ENCODE measurements around the gene GREM2.
A peak's percentile ranks its signal among the peaks of the same experiment; 100 is the strongest.

The GREM2 gene

GRCh38 chr1:240499012-240499411, 112.9 kb downstream of the GREM2 start:
- DNase-seq = no peak
- no peak for ATAC-seq

GRCh38 chr1:240498335-240498734, 113.6 kb downstream of the GREM2 start:
- ATAC-seq (no peak), DNase-seq (no peak)

- DNase-seq (no peak), ATAC-seq (no peak)
Observed at GRCh38 chr1:240497908-240498307, 114.0 kb downstream of the GREM2 start.

GRCh38 chr1:240496941-240497340, 115.0 kb downstream of the GREM2 start:
- no peak for DNase-seq
- ATAC-seq = no peak

- ATAC-seq = no peak
- no peak for DNase-seq
Observed at GRCh38 chr1:240496356-240496755, 115.6 kb downstream of the GREM2 start.

GRCh38 chr1:240495601-240496000, 116.4 kb downstream of the GREM2 start:
- ATAC-seq (no peak), DNase-seq (no peak)

GRCh38 chr1:240492832-240493440, 119.0 kb downstream of the GREM2 start:
- DNase-seq = no peak
- peak; percentile 40 for ATAC-seq

- ATAC-seq = no peak
Observed at GRCh38 chr1:240491796-240492195, 120.2 kb downstream of the GREM2 start.

GRCh38 chr1:240491156-240491555, 120.8 kb downstream of the GREM2 start:
- ATAC-seq = no peak
- DNase-seq = no peak

More at GRCh38 chr1:240491796-240492195, 120.2 kb downstream of the GREM2 start:
- no peak for DNase-seq

GRCh38 chr1:240487493-240487892, 124.5 kb downstream of the GREM2 start:
- ATAC-seq (no peak), DNase-seq (no peak)

GRCh38 chr1:240486611-240487010, 125.3 kb downstream of the GREM2 start:
- no peak for ATAC-seq
- DNase-seq = no peak

- DNase-seq = no peak
- no peak for ATAC-seq
Observed at GRCh38 chr1:240484804-240485443, 127.0 kb downstream of the GREM2 start.

GRCh38 chr1:240478536-240478935, 133.4 kb downstream of the GREM2 start:
- ATAC-seq = no peak

GRCh38 chr1:240475832-240476231, 136.1 kb downstream of the GREM2 start:
- DNase-seq (no peak), ATAC-seq (no peak)

More at GRCh38 chr1:240478536-240478935, 133.4 kb downstream of the GREM2 start:
- no peak for DNase-seq

- ATAC-seq = no peak
Observed at GRCh38 chr1:240474133-240474614, 137.8 kb downstream of the GREM2 start.

GRCh38 chr1:240468656-240469055, 143.3 kb downstream of the GREM2 start:
- ATAC-seq = no peak
- DNase-seq = no peak

More at GRCh38 chr1:240474133-240474614, 137.8 kb downstream of the GREM2 start:
- no peak for DNase-seq

- no peak for DNase-seq
- no peak for ATAC-seq
Observed at GRCh38 chr1:240467895-240468294, 144.1 kb downstream of the GREM2 start.

- DNase-seq (no peak), ATAC-seq (no peak)
Observed at GRCh38 chr1:240466509-240466908, 145.4 kb downstream of the GREM2 start.

GRCh38 chr1:240465531-240465940, 146.4 kb downstream of the GREM2 start:
- DNase-seq = no peak
- no peak for ATAC-seq

GRCh38 chr1:240464099-240464498, 147.9 kb downstream of the GREM2 start:
- DNase-seq (no peak), ATAC-seq (no peak)

GRCh38 chr1:240462766-240463395, 149.1 kb downstream of the GREM2 start:
- ATAC-seq (no peak), DNase-seq (no peak)

- DNase-seq (no peak), ATAC-seq (no peak)
Observed at GRCh38 chr1:240462277-240462676, 149.7 kb downstream of the GREM2 start.

- DNase-seq = no peak
- ATAC-seq = no peak
Observed at GRCh38 chr1:240457203-240457602, 154.8 kb downstream of the GREM2 start.
